Activated CD8-positive, alpha-beta memory T cell treated with anti-CD3 and anti-CD28 coated beads, Interleukin-2, amount 10 ng/mL, durations not matched to agents 7 days and 5 days (primary cell): ENCODE data around the gene LRRFIP1. TPM values are rescaled to one million over a fixed set of nuclear protein-coding genes. Genes with fewer than 3 reads are reported as not detected.

Experiments
- ATAC-seq: fragments of 150-1000 bp; cut with Tn5 transposase; one replicate; pipeline ENCODE4 v1.10.0; 2021; ENCODE audit warnings: moderate library complexity
- CTCF ChIA-PET: fragments of 350-600 bp; sonication (Branson Sonifier 250); formaldehyde crosslinking; loops from one replicate; lab custom pipeline; 2021; ENCODE audit warnings: antibody characterized with exemption; lab: Charles Lee
- DNase-seq: peaks from one replicate; pipeline ENCODE4 v3.0.0-alpha.2; 2020
- H3K27ac Mint-ChIP-seq: one replicate; pipeline ENCODE4 v1.8.0; 2021; ENCODE audit warnings: mild to moderate bottlenecking, mixed read lengths
- H3K27me3 Mint-ChIP-seq: one replicate; pipeline ENCODE4 v1.8.0; 2021; ENCODE audit warnings: mixed read lengths
- H3K36me3 Mint-ChIP-seq: one replicate; pipeline ENCODE4 v1.8.0; 2021; ENCODE audit warnings: mild to moderate bottlenecking, mixed read lengths
- H3K4me1 Mint-ChIP-seq: one replicate; pipeline ENCODE4 v1.8.0; 2021; ENCODE audit warnings: mixed read lengths
- H3K4me3 Mint-ChIP-seq: one replicate; pipeline ENCODE4 v1.8.0; 2021; ENCODE audit warnings: mild to moderate bottlenecking, moderate library complexity, mixed read lengths
- H3K9me3 Mint-ChIP-seq: one replicate; pipeline ENCODE4 v1.8.0; 2022; ENCODE audit warnings: low read depth, mixed read lengths
- total RNA-seq, 2 experiments: library from RNA; stranded (reverse); gene quantifications; one replicate each; pipeline ENCODE4 v1.2.3, GENCODE V29; 2021

The LRRFIP1 gene
- total RNA-seq, 2 experiments from 2014 or later: 197 to 229 TPM

GRCh38 chr2:237721458-237721857, 94.1 kb downstream of the LRRFIP1 start:
- no peaks in the 10 kb centered on the region for H3K27me3 Mint-ChIP-seq
- H3K4me1 Mint-ChIP-seq: peaks cover 24% of the 10 kb centered on the region
- H3K36me3 Mint-ChIP-seq: peaks cover 30% of the 10 kb centered on the region
- ATAC-seq (no peak), DNase-seq (no peak)
- H3K9me3 Mint-ChIP-seq: no peaks in the 10 kb centered on the region
- H3K27ac Mint-ChIP-seq: no peak overlapping the region
- no peak overlapping the region for H3K4me3 Mint-ChIP-seq
- CTCF ChIA-PET: interaction anchor here (1.4 kb wide), 1 partner anchor 49 kb away, joined by 3 read pairs; no protein-coding TSS in a partner anchor

- Mint-ChIP-seq H3K27me3 (no peaks in the 10 kb centered on the region), H3K27ac (no peak overlapping the region), H3K9me3 (no peaks in the 10 kb centered on the region), H3K4me1 (peaks cover 32% of the 10 kb centered on the region), H3K4me3 (no peak overlapping the region), H3K36me3 (peaks cover 32% of the 10 kb centered on the region)
- DNase-seq (no peak), ATAC-seq (no peak)
- CTCF ChIA-PET: interaction anchor here (2.0 kb wide), 1 partner anchor 10 kb away, joined by 4 read pairs; no protein-coding TSS in a partner anchor
Measured at GRCh38 chr2:237722616-237723015, 95.2 kb downstream of the LRRFIP1 start.

GRCh38 chr2:237723023-237723422, 95.6 kb downstream of the LRRFIP1 start:
- DNase-seq (no peak), ATAC-seq (no peak)
- Mint-ChIP-seq H3K27ac (no peak overlapping the region), H3K9me3 (no peaks in the 10 kb centered on the region), H3K27me3 (no peaks in the 10 kb centered on the region), H3K4me1 (peaks cover 34% of the 10 kb centered on the region), H3K4me3 (no peak overlapping the region), H3K36me3 (peaks cover 32% of the 10 kb centered on the region)
- CTCF ChIA-PET: interaction anchor here (0.9 to 2.0 kb wide), 2 partner anchors 10 to 49 kb away, joined by 4 read pairs; no protein-coding TSS in a partner anchor

GRCh38 chr2:237723602-237724001, 96.2 kb downstream of the LRRFIP1 start:
- H3K27me3 Mint-ChIP-seq: no peaks in the 10 kb centered on the region
- no peak overlapping the region for H3K27ac Mint-ChIP-seq
- H3K4me3 Mint-ChIP-seq: no peak overlapping the region
- DNase-seq (no peak), ATAC-seq (no peak)
- CTCF ChIA-PET: interaction anchor here (0.9 to 2.0 kb wide), 2 partner anchors 11 to 50 kb away, joined by 4 read pairs; no protein-coding TSS in a partner anchor
- H3K4me1 Mint-ChIP-seq: peaks cover 33% of the 10 kb centered on the region
- H3K36me3 Mint-ChIP-seq: peaks cover 29% of the 10 kb centered on the region
- no peaks in the 10 kb centered on the region for H3K9me3 Mint-ChIP-seq

GRCh38 chr2:237724811-237725478, 97.6 kb downstream of the LRRFIP1 start:
- Mint-ChIP-seq H3K27me3 (no peaks in the 10 kb centered on the region), H3K4me1 (peaks cover 40% of the 10 kb centered on the region), H3K27ac (no peak overlapping the region), H3K36me3 (peaks cover 34% of the 10 kb centered on the region), H3K4me3 (no peak overlapping the region), H3K9me3 (no peaks in the 10 kb centered on the region)
- DNase-seq (no peak), ATAC-seq (no peak)
- CTCF ChIA-PET: interaction anchor here (0.8 to 2.0 kb wide), 4 partner anchors 9 to 52 kb away, joined by 3 to 4 read pairs (median 3); no protein-coding TSS in a partner anchor

GRCh38 chr2:237725661-237726060, 98.3 kb downstream of the LRRFIP1 start:
- DNase-seq (no peak), ATAC-seq (no peak)
- Mint-ChIP-seq H3K9me3 (no peaks in the 10 kb centered on the region), H3K27me3 (no peaks in the 10 kb centered on the region), H3K4me3 (no peak overlapping the region), H3K4me1 (peaks cover 45% of the 10 kb centered on the region), H3K27ac (no peak overlapping the region), H3K36me3 (peaks cover 30% of the 10 kb centered on the region)
- CTCF ChIA-PET: interaction anchor here (1.0 to 1.2 kb wide), 2 partner anchors 9 to 52 kb away, joined by 3 read pairs; no protein-coding TSS in a partner anchor

- ATAC-seq (no peak), DNase-seq (no peak)
- Mint-ChIP-seq H3K36me3 (peaks cover 29% of the 10 kb centered on the region), H3K9me3 (no peaks in the 10 kb centered on the region), H3K27me3 (no peaks in the 10 kb centered on the region), H3K4me1 (peaks cover 51% of the 10 kb centered on the region), H3K4me3 (no peak overlapping the region), H3K27ac (no peak overlapping the region)
- CTCF ChIA-PET: no interaction called here
Measured at GRCh38 chr2:237726401-237726830, 99.0 kb downstream of the LRRFIP1 start.

GRCh38 chr2:237727363-237727762, 100.0 kb downstream of the LRRFIP1 start:
- no peaks in the 10 kb centered on the region for H3K27me3 Mint-ChIP-seq
- no peak for DNase-seq
- H3K9me3 Mint-ChIP-seq: no peaks in the 10 kb centered on the region
- H3K27ac Mint-ChIP-seq: peak overlapping the region; percentile 19
- CTCF ChIA-PET: interaction anchor here (0.9 to 3.6 kb wide), 4 partner anchors 17 to 54 kb away, joined by 3 to 13 read pairs (median 8); no protein-coding TSS in a partner anchor
- ATAC-seq: no peak
- peaks cover 26% of the 10 kb centered on the region for H3K36me3 Mint-ChIP-seq
- H3K4me1 Mint-ChIP-seq: peaks cover 50% of the 10 kb centered on the region
- no peak overlapping the region for H3K4me3 Mint-ChIP-seq

- no peaks in the 10 kb centered on the region for H3K9me3 Mint-ChIP-seq
- H3K4me1 Mint-ChIP-seq: peaks cover 57% of the 10 kb centered on the region
- H3K36me3 Mint-ChIP-seq: peaks cover 22% of the 10 kb centered on the region
Measured at GRCh38 chr2:237729681-237730475, 102.5 kb downstream of the LRRFIP1 start.

GRCh38 chr2:237731663-237732062, 104.3 kb downstream of the LRRFIP1 start:
- CTCF ChIA-PET: interaction anchor here (0.6 to 3.7 kb wide), 10 partner anchors 13 to 1364 kb away, joined by 3 to 24 read pairs (median 3); no protein-coding TSS in a partner anchor
- Mint-ChIP-seq H3K27ac (peak overlapping the region; percentile 73), H3K4me1 (peaks cover 53% of the 10 kb centered on the region), H3K27me3 (no peaks in the 10 kb centered on the region), H3K4me3 (no peak overlapping the region), H3K36me3 (peaks cover 22% of the 10 kb centered on the region), H3K9me3 (no peaks in the 10 kb centered on the region)
- ATAC-seq (peak; percentile 92), DNase-seq (peak; percentile 68)

More at GRCh38 chr2:237729681-237730475, 102.5 kb downstream of the LRRFIP1 start:
- H3K4me3 Mint-ChIP-seq: no peak overlapping the region
- no peak for DNase-seq
- H3K27ac Mint-ChIP-seq: peak overlapping the region; percentile 37
- no peak for ATAC-seq
- H3K27me3 Mint-ChIP-seq: no peaks in the 10 kb centered on the region
- CTCF ChIA-PET: interaction anchor here (0.6 to 3.6 kb wide), 5 partner anchors 15 to 197 kb away, joined by 3 to 18 read pairs (median 3); no protein-coding TSS in a partner anchor

GRCh38 chr2:237732070-237732469, 104.7 kb downstream of the LRRFIP1 start:
- peak overlapping the region; percentile 59 for H3K27ac Mint-ChIP-seq
- no peaks in the 10 kb centered on the region for H3K9me3 Mint-ChIP-seq
- no peaks in the 10 kb centered on the region for H3K27me3 Mint-ChIP-seq
- no peak overlapping the region for H3K4me3 Mint-ChIP-seq
- ATAC-seq (no peak), DNase-seq (peak; percentile 38)
- peaks cover 50% of the 10 kb centered on the region for H3K4me1 Mint-ChIP-seq
- peaks cover 21% of the 10 kb centered on the region for H3K36me3 Mint-ChIP-seq
- CTCF ChIA-PET: interaction anchor here (1.3 to 3.7 kb wide), 4 partner anchors 12 to 60 kb away, joined by 3 to 24 read pairs (median 10); no protein-coding TSS in a partner anchor

- Mint-ChIP-seq H3K27ac (peak overlapping the region; percentile 64), H3K36me3 (peaks cover 24% of the 10 kb centered on the region), H3K9me3 (no peaks in the 10 kb centered on the region), H3K4me1 (peaks cover 46% of the 10 kb centered on the region), H3K27me3 (no peaks in the 10 kb centered on the region), H3K4me3 (no peak overlapping the region)
- CTCF ChIA-PET: interaction anchor here (1.3 to 3.7 kb wide), 4 partner anchors 11 to 61 kb away, joined by 3 to 24 read pairs (median 10); no protein-coding TSS in a partner anchor
- DNase-seq (no peak), ATAC-seq (peak; percentile 27)
Measured at GRCh38 chr2:237732790-237733381, 105.5 kb downstream of the LRRFIP1 start.
